Measurements from ENCODE around the gene RICTOR.

Gene RICTOR

GRCh38 chr5:39074017-39074814 lies at the start of gene RICTOR:
TSS of gene RICTOR (minus strand) at chr5:39074399. CDS start at chr5:39074377, 22 bp downstream.
- H2AFZ ChIP-seq (ENCODE audit: low read depth, low read length), result no peak within 1 kb of the TSS; the same call in 1 of the 2 replicates
- no peak for TF ChIP-seq CTCF (IDR thresholded peaks at IDR 0.05; ENCODE audit: low read depth, low read length)
- no peak for TF ChIP-seq EZH2phosphoT487 (IDR thresholded peaks at IDR 0.05; ENCODE audit: low read depth)
- H3K36me3 ChIP-seq (replicated peaks; ENCODE audit: low read depth, low read length), result no peaks in the 10 kb centered on the region
- no peaks in the 10 kb centered on the region for H3K9me3 ChIP-seq (ENCODE audit: insufficient read depth, low read length)
- peaks cover 33% of the 10 kb centered on the region for H4K20me1 ChIP-seq (ENCODE audit: insufficient read depth, low read length)
- no peaks in the 10 kb centered on the region for H3K27me3 ChIP-seq (ENCODE audit: low read depth, low read length)
- H3K9ac ChIP-seq (ENCODE audit: low read length), result peak within 1 kb of the TSS; percentile 95
- peak within 1 kb of the TSS; percentile 99 for H3K4me3 ChIP-seq (ENCODE audit: low read length)
- peaks cover 64% of the 10 kb centered on the region for H3K79me2 ChIP-seq (ENCODE audit: low read length)
- peak within 1 kb of the TSS; percentile 75 for H3K4me2 ChIP-seq (ENCODE audit: low read length)
- peaks cover 33% of the 10 kb centered on the region for H3K4me1 ChIP-seq (ENCODE audit: low read length)
- peak within 1 kb of the TSS; percentile 89 for H3K27ac ChIP-seq (ENCODE audit: low read length)

- H3K27ac ChIP-seq (ENCODE audit: low read length), result no peak overlapping the region
- TF ChIP-seq EZH2phosphoT487 (IDR thresholded peaks at IDR 0.05; ENCODE audit: low read depth) (no peak), CTCF (IDR thresholded peaks at IDR 0.05; ENCODE audit: low read depth, low read length) (no peak)
- no peaks in the 10 kb centered on the region for H3K27me3 ChIP-seq (ENCODE audit: low read depth, low read length)
Measured at GRCh38 chr5:39121922-39122321, 47.7 kb upstream of the RICTOR start.

GRCh38 chr5:39121315-39121714 lies 47.1 kb upstream of the RICTOR start:
- Histone ChIP-seq H3K9me3 (ENCODE audit: insufficient read depth, low read length) (no peaks in the 10 kb centered on the region), H3K79me2 (ENCODE audit: low read length) (no peaks in the 10 kb centered on the region), H3K4me1 (ENCODE audit: low read length) (no peaks in the 10 kb centered on the region), H3K36me3 (replicated peaks; ENCODE audit: low read depth, low read length) (no peaks in the 10 kb centered on the region), H3K4me3 (ENCODE audit: low read length) (no peak overlapping the region), H3K27ac (ENCODE audit: low read length) (no peak overlapping the region), H3K4me2 (ENCODE audit: low read length) (no peak overlapping the region), H4K20me1 (ENCODE audit: insufficient read depth, low read length) (no peaks in the 10 kb centered on the region), H3K9ac (ENCODE audit: low read length) (no peak overlapping the region), H2AFZ (ENCODE audit: low read depth, low read length) (no peak overlapping the region), H3K27me3 (ENCODE audit: low read depth, low read length) (no peaks in the 10 kb centered on the region)
- TF ChIP-seq CTCF (IDR thresholded peaks at IDR 0.05; ENCODE audit: low read depth, low read length), result no peak
- no peak for TF ChIP-seq EZH2phosphoT487 (IDR thresholded peaks at IDR 0.05; ENCODE audit: low read depth)

More at GRCh38 chr5:39121922-39122321, 47.7 kb upstream of the RICTOR start:
- H3K36me3 ChIP-seq (replicated peaks; ENCODE audit: low read depth, low read length), result no peaks in the 10 kb centered on the region
- H3K9ac ChIP-seq (ENCODE audit: low read length), result no peak overlapping the region
- no peaks in the 10 kb centered on the region for H4K20me1 ChIP-seq (ENCODE audit: insufficient read depth, low read length)
- H3K4me1 ChIP-seq (ENCODE audit: low read length), result no peaks in the 10 kb centered on the region
- no peaks in the 10 kb centered on the region for H3K9me3 ChIP-seq (ENCODE audit: insufficient read depth, low read length)
- H3K79me2 ChIP-seq (ENCODE audit: low read length), result no peaks in the 10 kb centered on the region
- H2AFZ ChIP-seq (ENCODE audit: low read depth, low read length), result no peak overlapping the region
- no peak overlapping the region for H3K4me2 ChIP-seq (ENCODE audit: low read length)
- H3K4me3 ChIP-seq (ENCODE audit: low read length), result no peak overlapping the region

- H3K4me3 ChIP-seq (ENCODE audit: low read length), result no peak overlapping the region
- H3K36me3 ChIP-seq (replicated peaks; ENCODE audit: low read depth, low read length), result no peaks in the 10 kb centered on the region
- H3K79me2 ChIP-seq (ENCODE audit: low read length), result no peaks in the 10 kb centered on the region
- no peak overlapping the region for H3K9ac ChIP-seq (ENCODE audit: low read length)
- H3K27ac ChIP-seq (ENCODE audit: low read length), result no peak overlapping the region
- no peaks in the 10 kb centered on the region for H4K20me1 ChIP-seq (ENCODE audit: insufficient read depth, low read length)
- no peaks in the 10 kb centered on the region for H3K27me3 ChIP-seq (ENCODE audit: low read depth, low read length)
- H3K9me3 ChIP-seq (ENCODE audit: insufficient read depth, low read length), result no peaks in the 10 kb centered on the region
- H3K4me2 ChIP-seq (ENCODE audit: low read length), result no peak overlapping the region
- no peak for TF ChIP-seq CTCF (IDR thresholded peaks at IDR 0.05; ENCODE audit: low read depth, low read length)
- TF ChIP-seq EZH2phosphoT487 (IDR thresholded peaks at IDR 0.05; ENCODE audit: low read depth), result no peak
- no peaks in the 10 kb centered on the region for H3K4me1 ChIP-seq (ENCODE audit: low read length)
- H2AFZ ChIP-seq (ENCODE audit: low read depth, low read length), result no peak overlapping the region
Measured at GRCh38 chr5:39120052-39120420, 45.8 kb upstream of the RICTOR start.

Data from OCI-LY3 (cell line).